OCI-LY3 (cell line): ENCODE data around the gene LGMN.

Source experiments
- CTCF ChIP-seq: fragments of 200-600, 300-600 bp; sonication (generic); IDR thresholded peaks from 2 replicates; pipeline ENCODE4 v1.5.1; 2014; ENCODE audit warnings: antibody characterized with exemption, low read length, low read depth
- EZH2phosphoT487 ChIP-seq: fragments of 200-600 bp; shearing (Covaris generic); IDR thresholded peaks from 2 replicates; pipeline ENCODE4 v1.6.1; 2018; ENCODE audit warnings: antibody characterized with exemption, mixed run types, low read depth

DNA sequence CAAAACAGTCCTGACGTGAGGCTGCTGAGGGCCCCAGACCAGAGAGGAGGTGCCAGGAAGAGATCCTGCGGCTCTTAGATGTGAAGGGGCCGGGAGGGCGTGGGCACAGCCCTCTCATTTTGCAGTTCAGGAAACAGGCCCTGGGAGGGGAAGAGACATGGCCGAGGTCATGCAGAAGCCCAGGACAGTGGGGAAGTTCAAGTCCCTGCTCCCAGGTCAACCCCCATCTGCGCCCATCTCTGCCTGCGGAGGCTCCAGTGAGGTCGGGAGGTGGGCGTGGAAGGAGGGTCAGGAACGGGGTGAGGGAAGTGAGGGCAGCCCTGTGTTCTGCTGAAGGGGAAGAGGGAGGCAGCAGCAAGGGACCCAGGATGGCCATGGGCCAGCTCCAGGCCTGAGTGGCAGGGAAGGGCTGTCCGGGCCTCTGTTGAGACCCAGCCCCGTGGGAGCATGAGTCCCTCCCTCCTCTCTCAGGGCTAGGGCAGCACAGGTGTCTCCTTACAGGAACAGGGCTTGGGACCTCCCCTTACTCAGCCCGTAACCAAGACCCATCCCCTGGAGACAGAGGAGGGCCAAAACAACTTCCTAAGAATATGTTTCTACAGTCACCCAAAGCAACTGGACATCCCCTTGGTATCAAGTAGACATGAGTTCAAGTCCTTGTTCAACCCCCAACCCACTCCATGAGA lies 90.8 kb downstream of the LGMN start:
- TF ChIP-seq CTCF (no peak), EZH2phosphoT487 (no peak)
